Measurements from ENCODE around the gene COL24A1.
A peak's percentile ranks its signal among the peaks of the same experiment; 100 is the strongest.

The COL24A1 gene

GRCh38 chr1:86156566-86157455 lies at the start of gene COL24A1:
Gene COL24A1 (minus strand): TSS chr1:86156772. CDS start chr1:86156396, 376 bp downstream.
- H3K4me3 ChIP-seq (ENCODE audit: low read depth, low read length) = peak within 1 kb of the TSS; percentile 37

GRCh38 chr1:86205741-86206140 lies 49.2 kb upstream of the COL24A1 start:
- no peak overlapping the region for H3K4me3 ChIP-seq (ENCODE audit: low read depth, low read length)

DNA sequence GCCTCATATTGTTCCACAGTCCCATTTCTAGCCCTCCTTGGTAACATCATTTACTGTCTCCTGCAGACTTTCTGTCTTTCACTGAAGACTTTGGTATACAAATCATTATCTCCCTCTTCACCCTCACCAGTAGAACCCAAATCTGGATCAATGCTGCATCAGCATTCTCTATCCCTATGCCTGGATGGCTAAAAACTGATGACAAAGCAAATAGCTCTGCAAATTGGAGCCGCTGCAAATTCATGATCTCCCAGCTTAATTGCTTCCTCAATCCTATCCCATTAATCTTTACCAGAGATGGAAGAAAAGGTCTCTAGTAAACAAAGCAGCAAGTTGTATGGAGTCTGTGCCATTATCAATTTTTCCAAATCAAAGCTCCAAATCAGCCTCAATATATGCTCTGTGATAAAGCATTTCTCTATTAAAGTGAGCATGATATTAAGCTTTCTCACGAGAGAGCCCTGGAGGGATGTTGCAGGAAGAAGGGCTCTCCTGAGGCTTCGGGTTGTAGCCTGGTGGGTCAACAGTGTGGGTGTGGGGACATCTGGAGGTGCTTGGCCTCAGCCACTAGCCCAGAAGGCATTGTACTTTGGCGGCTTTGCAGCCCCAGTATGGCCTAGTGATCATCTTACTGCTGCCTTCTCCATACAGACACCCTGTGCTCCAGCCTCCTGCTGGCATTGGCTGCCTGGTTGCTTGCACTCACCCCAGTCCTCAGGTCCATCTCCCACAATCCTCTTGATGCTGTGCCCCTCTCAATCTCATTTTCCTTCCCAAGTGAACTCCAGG lies 46.2 kb upstream of the COL24A1 start:
- no peak overlapping the region for H3K4me3 ChIP-seq (ENCODE audit: low read depth, low read length)

GRCh38 chr1:86201311-86201710 lies 44.7 kb upstream of the COL24A1 start:
- H3K4me3 ChIP-seq (ENCODE audit: low read depth, low read length) = no peak overlapping the region

DNA sequence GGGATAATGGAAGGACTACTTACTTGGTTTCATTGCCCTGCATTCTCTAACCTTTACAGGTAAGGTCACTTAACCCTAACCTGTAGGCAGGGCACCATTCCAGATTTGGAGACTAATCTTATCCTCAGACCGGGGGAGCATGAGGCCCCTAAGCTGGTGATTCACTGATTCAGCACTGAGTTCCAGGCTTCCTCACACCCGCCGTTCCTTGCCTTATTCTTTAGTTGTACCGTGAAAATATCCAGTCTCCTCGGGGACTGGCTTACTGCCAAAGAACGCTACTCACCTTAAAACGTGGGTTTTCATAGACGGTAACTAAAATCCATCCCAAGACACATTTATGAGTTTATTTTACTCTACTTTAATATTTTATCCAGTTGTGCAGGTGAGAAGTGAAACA lies 44.3 kb upstream of the COL24A1 start:
- H3K4me3 ChIP-seq (ENCODE audit: low read depth, low read length) = no peak overlapping the region

GRCh38 chr1:86197206-86197855 lies 40.8 kb upstream of the COL24A1 start:
- no peak overlapping the region for H3K4me3 ChIP-seq (ENCODE audit: low read depth, low read length)

DNA sequence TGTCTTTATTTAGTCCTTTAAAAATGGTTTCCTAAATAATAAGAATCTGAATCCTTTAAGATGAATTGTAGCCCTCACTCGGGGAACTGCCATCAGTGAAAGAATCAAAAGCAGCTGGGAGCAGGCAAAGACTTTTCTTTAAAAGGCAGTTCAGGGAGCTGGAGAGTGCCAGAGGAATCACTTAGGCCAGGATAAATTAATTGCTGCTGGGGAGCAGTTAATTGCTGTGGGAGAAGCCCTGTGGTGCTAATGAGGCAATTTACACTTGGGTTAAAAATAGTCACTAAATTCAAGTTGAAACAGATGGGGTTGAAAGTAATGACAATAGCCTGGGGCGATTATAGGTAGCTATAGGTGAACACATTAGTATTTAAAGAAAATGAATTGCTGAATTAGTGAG lies 38.7 kb upstream of the COL24A1 start:
- H3K4me3 ChIP-seq (ENCODE audit: low read depth, low read length) = no peak overlapping the region

DNA sequence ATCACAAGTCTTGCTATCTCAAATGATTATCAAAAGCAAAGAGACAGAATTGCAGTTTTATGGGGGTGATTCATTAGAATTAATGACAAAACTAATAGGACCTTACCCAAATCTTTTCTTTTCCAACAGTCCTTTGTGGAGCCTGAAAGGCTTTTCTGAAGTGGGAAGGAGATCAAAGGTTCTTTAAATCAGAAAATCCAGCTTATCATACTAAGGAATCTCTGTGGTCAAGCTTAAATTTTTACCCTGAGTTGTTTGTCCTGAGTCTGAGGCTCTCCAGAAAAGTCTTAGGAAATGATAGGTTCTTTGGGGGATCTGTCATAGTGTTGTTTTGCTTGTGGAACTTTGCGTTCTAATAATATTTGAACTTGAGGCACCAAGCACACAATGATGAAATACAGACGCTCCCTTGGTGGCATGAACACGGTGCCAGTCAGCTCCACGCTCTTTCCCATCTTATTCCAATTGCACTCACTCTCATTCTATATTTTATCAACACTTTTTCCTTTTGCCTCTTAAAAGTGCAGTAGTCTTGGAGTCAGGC lies 38.0 kb upstream of the COL24A1 start:
- H3K4me3 ChIP-seq (ENCODE audit: low read depth, low read length) = no peak overlapping the region

DNA sequence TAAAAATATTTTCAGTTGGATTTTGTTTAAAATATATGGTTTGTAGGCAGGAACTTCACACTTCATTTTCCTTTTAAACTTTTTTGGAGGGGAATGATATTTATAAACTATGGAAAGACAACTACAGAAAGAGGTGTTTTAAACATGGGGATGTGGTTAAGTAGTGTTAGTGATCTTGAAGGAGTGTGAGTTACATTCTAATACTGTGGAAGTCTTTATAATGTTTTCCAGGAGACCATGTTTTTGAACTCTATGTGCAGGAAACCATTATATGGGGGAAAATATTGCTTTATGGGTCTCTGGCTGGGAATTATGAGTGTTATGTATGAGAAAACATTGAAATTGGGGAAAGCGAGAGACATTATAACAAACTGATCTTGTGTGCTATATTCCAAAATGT lies 35.8 kb upstream of the COL24A1 start:
- H3K4me3 ChIP-seq (ENCODE audit: low read depth, low read length) = no peak overlapping the region

- H3K4me3 ChIP-seq (ENCODE audit: low read depth, low read length) = no peak overlapping the region
These were observed 35.4 kb upstream of the COL24A1 start for GRCh38 chr1:86191958-86192357.

GRCh38 chr1:86190873-86191272 lies 34.3 kb upstream of the COL24A1 start:
- H3K4me3 ChIP-seq (ENCODE audit: low read depth, low read length) = no peak overlapping the region

DNA sequence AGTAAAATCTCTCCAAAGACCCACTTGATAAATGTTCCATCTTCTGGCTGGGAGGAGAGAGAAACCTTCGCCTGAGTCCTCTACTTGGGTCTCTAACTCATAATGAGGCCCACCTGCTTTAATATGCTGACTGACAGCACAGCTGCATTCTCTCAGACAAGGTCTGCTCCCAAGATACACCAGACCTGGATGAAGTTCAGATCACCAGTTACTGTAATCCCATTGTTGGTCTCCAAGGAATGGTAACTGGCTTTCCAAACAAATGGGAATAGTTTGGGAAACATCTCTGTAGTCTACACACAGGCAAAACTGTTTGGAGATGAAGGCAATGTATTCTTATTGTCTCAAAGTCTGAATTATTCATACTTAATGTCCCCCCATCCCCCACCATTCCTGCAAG lies 27.9 kb upstream of the COL24A1 start:
- no peak overlapping the region for H3K4me3 ChIP-seq (ENCODE audit: low read depth, low read length)

DNA sequence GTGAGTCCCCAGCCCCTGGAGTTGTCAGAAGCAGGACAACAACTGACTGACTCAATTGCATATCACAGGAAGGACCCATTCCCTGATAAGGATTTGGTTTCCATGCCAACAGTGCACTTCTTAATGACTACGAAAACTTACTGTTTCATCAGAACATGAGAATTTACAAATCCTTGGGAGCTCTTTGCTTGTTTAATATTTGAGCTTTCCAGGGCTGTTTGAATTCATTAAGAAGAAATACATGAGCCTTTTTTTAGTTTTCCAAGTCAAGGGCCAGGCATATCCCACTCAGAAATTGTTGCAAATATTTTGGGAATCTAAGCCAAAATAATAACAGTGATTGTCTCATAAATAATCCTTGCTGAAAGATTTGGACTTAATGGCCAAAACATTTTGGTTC lies 27.2 kb upstream of the COL24A1 start:
- no peak overlapping the region for H3K4me3 ChIP-seq (ENCODE audit: low read depth, low read length)

- no peak overlapping the region for H3K4me3 ChIP-seq (ENCODE audit: low read depth, low read length)
These were observed 19.7 kb upstream of the COL24A1 start for GRCh38 chr1:86176226-86176625.

DNA sequence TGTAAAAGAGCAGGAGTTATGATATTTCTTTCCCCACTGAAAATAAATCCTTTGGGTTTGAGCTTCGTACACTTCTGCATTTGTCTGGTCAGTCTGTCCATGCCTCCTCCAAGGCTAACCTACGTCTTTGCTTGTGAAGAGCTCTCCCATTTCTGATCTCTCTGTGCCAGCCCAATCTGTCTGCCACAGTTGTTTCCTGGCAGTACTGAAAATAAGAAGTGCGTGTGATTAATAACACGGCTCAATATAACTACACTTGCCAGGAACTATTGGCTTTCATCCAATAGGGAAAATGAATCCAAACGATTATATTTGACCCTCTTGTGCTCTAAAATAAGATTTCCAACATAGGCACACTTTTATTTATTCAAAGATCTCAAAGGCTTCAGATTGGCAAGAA lies 19.2 kb upstream of the COL24A1 start:
- no peak overlapping the region for H3K4me3 ChIP-seq (ENCODE audit: low read depth, low read length)

- no peak overlapping the region for H3K4me3 ChIP-seq (ENCODE audit: low read depth, low read length)
These were observed 13.1 kb upstream of the COL24A1 start for GRCh38 chr1:86169625-86170024.

DNA sequence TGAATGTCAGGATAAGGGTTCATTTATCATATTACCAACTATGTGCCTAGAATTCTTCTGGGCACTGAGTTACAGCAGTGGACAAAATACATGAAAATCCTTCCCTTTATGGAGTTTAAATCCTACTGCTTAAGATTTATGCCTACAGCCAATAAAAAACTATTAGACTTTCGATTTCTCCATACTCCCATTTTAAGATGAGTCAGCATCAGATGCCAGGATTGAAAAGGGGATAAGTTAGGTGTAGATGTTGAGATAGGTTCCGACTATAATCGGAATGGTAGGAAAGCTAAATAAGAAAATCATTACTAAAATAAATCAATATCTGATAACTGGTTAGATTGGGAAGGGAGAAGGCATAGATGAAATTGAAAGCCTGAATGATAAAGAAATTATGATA lies 3.2 kb upstream of the COL24A1 start:
- H3K4me3 ChIP-seq (ENCODE audit: low read depth, low read length) = no peak overlapping the region

- peak overlapping the region; percentile 37 for H3K4me3 ChIP-seq (ENCODE audit: low read depth, low read length)
These were observed 586 bp downstream of the COL24A1 start for GRCh38 chr1:86155807-86156565.

GRCh38 chr1:86155051-86155806 lies 1.3 kb downstream of the COL24A1 start:
- H3K4me3 ChIP-seq (ENCODE audit: low read depth, low read length) = peak overlapping the region; percentile 37

DNA sequence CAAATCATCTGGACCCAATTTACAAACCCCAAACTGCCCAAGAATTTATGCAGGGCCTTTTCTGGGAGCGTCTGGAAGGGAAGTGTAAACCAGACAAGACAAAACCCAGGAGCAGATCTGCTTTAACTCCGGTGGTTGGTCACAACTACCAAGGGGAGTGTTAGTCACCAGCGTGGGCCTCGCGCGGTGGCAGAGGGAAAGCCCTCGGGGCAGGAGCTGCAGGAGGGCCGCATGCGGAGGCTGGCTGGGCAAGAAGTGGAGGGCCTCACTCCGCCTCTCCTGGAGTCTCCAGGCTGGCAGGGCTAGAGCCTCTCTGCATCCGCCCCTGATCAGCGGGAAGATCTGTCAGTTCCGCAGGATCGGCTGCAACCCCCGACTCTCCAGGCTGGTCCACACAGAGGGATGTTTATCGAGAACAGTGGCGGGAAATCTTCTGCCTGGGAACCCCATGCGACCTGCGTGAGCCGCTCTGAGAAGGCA lies 2.0 kb downstream of the COL24A1 start:
- no peak overlapping the region for H3K4me3 ChIP-seq (ENCODE audit: low read depth, low read length)
